Skeletal muscle tissue (tissue), 4 donors: ENCODE measurements around the gene NRDE2. TPM values are rescaled to one million over a fixed set of nuclear protein-coding genes. Genes with fewer than 3 reads are reported as not detected.
A peak's percentile ranks its signal among the peaks of the same experiment; 100 is the strongest.

Experiments used
- H3K27ac ChIP-seq: one replicate; pipeline ENCODE4 v1.7.0; 2013; ENCODE audit warnings: mild to moderate bottlenecking, low read depth, low read length, inconsistent platforms
- H3K27me3 ChIP-seq, 3 donors: one replicate each; pipeline ENCODE4 v1.7.0; 2013; ENCODE audit warnings: low read length in 3 of 3; ENCODE audit not compliant: control insufficient read depth in 3 of 3, insufficient read depth in 3 of 3
- H3K36me3 ChIP-seq, 3 donors: one replicate each; pipeline ENCODE4 v1.7.0; 2013; ENCODE audit warnings: low read length in 3 of 3; ENCODE audit not compliant: control insufficient read depth in 3 of 3, insufficient read depth in 3 of 3
- H3K4me1 ChIP-seq, 3 donors: one replicate each; pipeline ENCODE4 v1.7.0; 2013; ENCODE audit warnings: low read length in 3 of 3, mild to moderate bottlenecking in 3 of 3; ENCODE audit not compliant: control insufficient read depth in 3 of 3, insufficient read depth in 3 of 3
- H3K4me3 ChIP-seq, 3 donors: one replicate each; pipeline ENCODE4 v1.7.0; 2013; ENCODE audit warnings: low read length in 3 of 3
- H3K9ac ChIP-seq, 3 donors: one replicate each; pipeline ENCODE4 v1.7.0; 2013; ENCODE audit warnings: low read length in 3 of 3, mild to moderate bottlenecking in 3 of 3, moderate library complexity in 2 of 3, low read depth in 1 of 3
- H3K9me3 ChIP-seq, 3 donors: one replicate each; pipeline ENCODE4 v1.7.0; 2013; ENCODE audit warnings: low read length in 3 of 3; ENCODE audit not compliant: control insufficient read depth in 3 of 3
- total RNA-seq: library from RNA; depleted of rRNA; stranded (reverse); fragments of >200 nt; gene quantifications from one replicate; pipeline ENCODE4 v1.2.3, GENCODE V29; 2014
- donor health status: Osteomylitis.

The NRDE2 gene
- total RNA-seq, 1 donor from 2014 or later, result 14.6 TPM

DNA sequence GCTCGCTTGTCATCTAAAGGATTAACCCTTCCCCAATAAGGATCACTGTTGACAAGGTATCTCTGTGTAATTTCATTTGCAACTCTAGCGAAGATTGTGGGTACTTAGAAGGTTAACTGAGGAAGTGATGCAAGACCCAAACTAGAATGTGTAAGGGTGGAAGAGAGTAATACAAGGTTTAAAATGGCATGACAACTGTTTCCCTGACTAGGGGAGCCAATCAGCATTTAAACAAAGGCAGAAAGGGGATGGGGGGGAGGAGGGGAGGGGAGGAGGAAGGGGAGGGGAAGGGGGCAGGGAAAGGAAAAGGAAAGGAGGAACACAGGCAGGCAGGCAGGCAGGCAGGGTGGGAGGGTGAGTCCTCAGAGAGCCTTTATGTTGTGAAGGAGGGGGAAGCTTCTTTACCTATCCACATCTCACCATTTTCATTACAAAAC lies 31.1 kb downstream of the NRDE2 start:
- Histone ChIP-seq H3K4me1 (peaks cover 14 to 21% (median 15%) of the 10 kb centered on the region in 3 donors), H3K27ac (no peak overlapping the region), H3K4me3 (no peak overlapping the region), H3K9ac (no peak overlapping the region), H3K36me3 (peaks cover 24 to 45% (median 26%) of the 10 kb centered on the region in 3 donors), H3K9me3 (no peaks in the 10 kb centered on the region), H3K27me3 (no peaks in the 10 kb centered on the region)

DNA sequence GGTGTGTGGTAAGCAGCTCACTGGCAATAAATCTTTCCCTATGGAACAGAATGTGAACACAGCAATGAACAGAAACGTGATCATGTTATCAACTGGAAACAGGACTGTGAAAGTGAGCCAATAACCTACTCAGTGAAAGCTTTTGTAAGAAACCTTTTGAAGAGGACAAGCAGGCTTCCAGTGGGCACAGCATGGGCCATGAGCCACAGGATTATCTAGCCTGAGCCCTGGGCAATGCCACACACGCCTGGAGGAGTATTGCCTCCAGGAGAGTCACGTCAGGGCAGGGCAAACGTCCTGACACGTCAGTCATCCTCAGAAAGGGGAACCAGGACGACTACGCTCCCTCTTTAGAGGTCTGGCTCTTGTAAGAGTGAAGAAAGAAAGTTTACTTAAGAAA lies 32.3 kb downstream of the NRDE2 start:
- Histone ChIP-seq H3K27me3 (no peaks in the 10 kb centered on the region), H3K27ac (peak overlapping the region; percentile 21), H3K4me3 (no peak overlapping the region), H3K4me1 (peaks cover 14 to 21% (median 15%) of the 10 kb centered on the region in 3 donors), H3K9ac (peak overlapping the region in 2 of 3 donors; percentile 5 to 40), H3K36me3 (peaks cover 25 to 44% (median 27%) of the 10 kb centered on the region in 3 donors), H3K9me3 (no peaks in the 10 kb centered on the region)

DNA sequence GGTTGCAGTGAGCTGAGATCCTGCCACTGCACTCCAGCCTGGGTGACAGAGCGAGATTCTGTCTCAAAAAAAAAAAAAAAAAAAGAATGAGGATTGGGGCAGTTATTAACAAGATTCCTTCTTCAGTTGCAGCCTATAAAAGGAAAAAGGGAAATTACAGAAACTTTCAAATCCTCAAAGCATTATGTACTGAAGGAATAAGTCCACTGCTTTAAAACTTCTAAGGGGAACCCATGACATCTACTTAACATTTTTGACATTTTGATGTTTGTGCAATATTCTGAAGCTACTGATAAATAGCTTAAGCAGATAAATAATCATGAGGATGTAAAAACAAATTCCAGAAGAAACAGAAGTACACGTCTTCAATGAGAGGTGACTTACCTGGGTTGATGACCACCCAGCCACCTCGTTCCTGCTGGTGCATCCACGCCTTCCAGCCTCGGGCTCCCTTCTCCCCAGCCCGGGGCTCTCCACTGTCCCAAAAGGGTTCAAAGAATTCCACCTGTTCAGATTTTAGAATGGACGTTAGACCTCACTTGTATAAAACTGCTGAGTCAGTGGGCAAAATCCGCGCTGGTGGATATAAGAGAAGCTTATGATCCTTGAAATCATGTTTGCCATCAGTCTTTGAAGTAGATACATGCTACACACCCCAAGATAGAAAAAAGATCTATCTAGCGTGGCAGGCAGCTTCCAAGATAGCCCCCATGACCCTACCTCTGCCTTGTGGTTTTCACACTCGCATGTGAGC lies 33.7 kb downstream of the NRDE2 start:
- Histone ChIP-seq H3K36me3 (peaks cover 19 to 41% (median 22%) of the 10 kb centered on the region in 3 donors), H3K9me3 (no peaks in the 10 kb centered on the region), H3K27me3 (no peaks in the 10 kb centered on the region), H3K4me3 (no peak overlapping the region), H3K4me1 (peaks cover 14 to 21% (median 15%) of the 10 kb centered on the region in 3 donors), H3K27ac (no peak overlapping the region), H3K9ac (no peak overlapping the region)

DNA sequence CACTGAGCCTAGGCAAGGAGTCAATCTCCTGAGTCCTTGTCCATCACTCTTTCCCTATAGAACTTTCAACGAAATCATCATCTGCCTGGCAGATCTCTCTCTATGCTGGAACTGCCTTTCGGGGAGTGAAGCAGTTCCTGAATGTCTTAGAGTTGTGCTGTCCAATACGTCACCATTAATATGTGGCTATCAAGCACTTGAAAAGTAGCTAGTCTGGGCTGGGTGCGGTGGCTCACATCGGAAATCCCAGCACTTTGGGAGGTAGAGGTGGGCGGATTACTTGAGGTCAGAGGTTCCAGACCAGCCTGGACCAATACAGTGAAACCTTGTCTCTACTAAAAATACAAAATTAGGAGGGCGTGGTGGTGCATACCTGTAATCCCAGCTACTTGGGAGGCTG lies 35.1 kb downstream of the NRDE2 start:
- Histone ChIP-seq H3K9ac (no peak overlapping the region), H3K27me3 (no peaks in the 10 kb centered on the region), H3K4me3 (no peak overlapping the region), H3K4me1 (peaks cover 8 to 14% (median 13%) of the 10 kb centered on the region in 3 donors), H3K27ac (no peak overlapping the region), H3K36me3 (peaks cover 25 to 44% (median 31%) of the 10 kb centered on the region in 3 donors), H3K9me3 (no peaks in the 10 kb centered on the region)

DNA sequence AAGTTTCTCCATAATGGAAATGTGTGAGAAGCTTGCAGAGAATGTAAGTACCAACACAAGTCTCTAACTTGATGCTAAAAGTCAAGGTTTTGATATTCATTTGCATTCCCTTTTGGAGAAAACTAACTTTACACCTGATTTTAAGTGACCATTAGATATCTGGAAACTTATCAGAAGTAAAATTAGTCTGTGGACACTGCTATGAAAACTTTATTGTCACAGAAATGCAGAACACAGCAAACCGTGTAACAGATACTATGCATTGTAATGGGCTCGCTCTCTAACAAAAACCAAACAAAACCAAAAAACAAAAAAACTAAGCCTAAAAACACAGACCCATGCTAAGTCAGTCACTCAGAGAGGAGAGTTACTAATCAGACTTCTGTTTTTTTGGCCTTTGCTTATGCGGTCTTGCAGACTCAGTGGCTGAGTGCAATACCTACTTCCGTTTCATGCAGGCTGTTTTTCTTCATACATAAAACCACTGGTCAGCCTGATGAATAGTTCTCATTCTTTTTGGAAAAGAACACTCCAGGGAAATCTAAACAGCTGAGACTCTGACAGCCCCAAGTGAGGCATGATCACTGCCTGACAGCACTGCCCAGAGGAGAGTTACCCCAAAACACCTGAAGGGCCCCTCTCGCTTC lies 35.7 kb downstream of the NRDE2 start:
- Histone ChIP-seq H3K27ac (no peak overlapping the region), H3K4me1 (peaks cover 8 to 13% (median 9%) of the 10 kb centered on the region in 3 donors), H3K9me3 (no peaks in the 10 kb centered on the region), H3K36me3 (peaks cover 28 to 51% (median 35%) of the 10 kb centered on the region in 3 donors), H3K9ac (no peak overlapping the region), H3K27me3 (no peaks in the 10 kb centered on the region), H3K4me3 (no peak overlapping the region)

DNA sequence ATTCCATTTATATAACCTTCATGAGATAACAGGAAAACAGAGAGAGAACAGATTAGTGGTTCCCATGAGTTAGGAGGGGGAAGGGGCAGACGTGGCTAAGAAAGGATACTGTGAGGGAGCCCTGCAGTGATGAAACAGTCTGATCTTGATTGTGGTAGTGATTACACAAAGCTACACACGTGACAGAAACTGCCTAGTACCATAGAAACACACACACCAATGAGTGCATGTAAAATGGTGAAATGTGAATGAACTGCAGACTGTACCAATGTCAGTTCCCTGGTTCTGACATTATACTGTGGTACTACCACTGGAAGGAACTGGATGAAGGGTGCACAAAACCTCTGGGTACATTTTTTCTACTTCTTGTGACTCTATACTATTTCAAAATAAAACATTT lies 36.9 kb downstream of the NRDE2 start:
- H3K4me1 ChIP-seq, result peaks cover 5 to 11% (median 6%) of the 10 kb centered on the region in 3 donors
- no peak overlapping the region for H3K27ac ChIP-seq
- H3K4me3 ChIP-seq, result no peak overlapping the region
- no peak overlapping the region for H3K9ac ChIP-seq
- no peaks in the 10 kb centered on the region for H3K27me3 ChIP-seq
- H3K36me3 ChIP-seq, result peaks cover 37 to 58% (median 39%) of the 10 kb centered on the region in 3 donors
- H3K9me3 ChIP-seq, result no peaks in the 10 kb centered on the region

DNA sequence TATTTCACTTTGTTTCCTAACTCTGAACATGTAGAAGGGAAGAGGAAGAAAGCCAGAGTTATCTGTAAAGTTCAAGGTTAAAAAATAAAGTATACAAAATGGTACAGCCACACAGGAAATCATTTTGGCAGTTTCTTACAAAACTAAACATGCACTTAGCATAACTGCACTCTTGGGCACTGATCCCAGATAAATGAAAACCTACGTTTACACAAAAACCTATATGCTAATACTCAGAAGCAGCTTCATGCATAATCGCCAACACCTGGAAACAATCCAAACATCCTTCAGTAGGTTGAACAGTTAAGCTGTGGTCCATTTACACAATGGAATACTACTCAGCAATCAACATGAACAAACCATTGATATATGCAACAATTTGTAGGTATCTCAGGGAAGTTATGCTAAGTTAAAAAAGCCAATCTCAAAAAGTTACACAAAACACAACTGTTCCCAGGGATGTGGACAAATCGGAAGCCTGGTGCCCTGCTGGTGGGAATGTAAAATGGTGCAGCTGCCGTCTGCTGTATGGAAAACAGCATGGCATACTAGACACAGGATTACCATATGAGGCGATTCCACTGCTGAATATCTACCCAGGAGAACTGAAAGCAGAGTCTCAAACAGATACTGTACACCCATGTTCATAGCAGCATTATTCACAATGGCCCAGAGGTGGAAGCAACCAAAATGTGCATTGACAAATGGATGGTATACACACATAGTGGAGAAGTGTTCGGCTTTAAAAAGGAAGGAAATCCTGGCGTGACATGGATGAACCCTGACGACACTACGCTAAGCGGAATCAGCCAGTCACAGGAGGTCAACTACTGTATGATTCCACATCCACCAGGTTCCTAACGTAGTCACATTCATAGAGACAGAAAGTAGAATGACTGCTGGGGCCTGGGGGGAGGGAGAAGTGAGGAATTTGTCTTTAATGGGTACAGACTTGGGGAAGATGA lies 37.7 kb downstream of the NRDE2 start:
- Histone ChIP-seq H3K9ac (no peak overlapping the region), H3K27me3 (no peaks in the 10 kb centered on the region), H3K4me1 (peaks cover 0 to 3% (median 1%) of the 10 kb centered on the region in 3 donors), H3K9me3 (no peaks in the 10 kb centered on the region), H3K36me3 (peaks cover 42 to 62% (median 43%) of the 10 kb centered on the region in 3 donors), H3K4me3 (no peak overlapping the region), H3K27ac (no peak overlapping the region)

DNA sequence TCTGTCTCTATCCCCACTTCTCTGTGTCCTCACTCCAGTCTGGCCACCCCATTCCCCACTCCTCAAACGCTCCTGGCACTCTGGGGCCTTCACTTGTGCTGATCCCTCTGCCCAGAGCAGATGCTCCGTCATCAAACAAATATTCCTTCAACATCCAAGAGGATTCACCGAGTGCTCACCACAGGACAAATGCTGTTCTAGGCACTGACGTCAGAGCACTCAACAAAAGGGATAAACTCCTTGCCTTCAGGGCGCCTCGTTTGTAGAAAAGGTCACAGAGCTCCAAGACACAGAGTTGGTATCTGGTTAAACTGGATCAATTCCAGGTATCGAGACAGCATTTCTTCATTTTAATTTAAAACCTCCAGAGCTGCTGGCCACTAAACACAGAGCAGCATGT lies 40.0 kb downstream of the NRDE2 start:
- Histone ChIP-seq H3K9me3 (no peaks in the 10 kb centered on the region), H3K27ac (no peak overlapping the region), H3K9ac (no peak overlapping the region), H3K27me3 (no peaks in the 10 kb centered on the region), H3K4me3 (no peak overlapping the region), H3K4me1 (peaks cover 0 to 5% (median 4%) of the 10 kb centered on the region in 3 donors), H3K36me3 (peaks cover 50 to 66% (median 55%) of the 10 kb centered on the region in 3 donors)

DNA sequence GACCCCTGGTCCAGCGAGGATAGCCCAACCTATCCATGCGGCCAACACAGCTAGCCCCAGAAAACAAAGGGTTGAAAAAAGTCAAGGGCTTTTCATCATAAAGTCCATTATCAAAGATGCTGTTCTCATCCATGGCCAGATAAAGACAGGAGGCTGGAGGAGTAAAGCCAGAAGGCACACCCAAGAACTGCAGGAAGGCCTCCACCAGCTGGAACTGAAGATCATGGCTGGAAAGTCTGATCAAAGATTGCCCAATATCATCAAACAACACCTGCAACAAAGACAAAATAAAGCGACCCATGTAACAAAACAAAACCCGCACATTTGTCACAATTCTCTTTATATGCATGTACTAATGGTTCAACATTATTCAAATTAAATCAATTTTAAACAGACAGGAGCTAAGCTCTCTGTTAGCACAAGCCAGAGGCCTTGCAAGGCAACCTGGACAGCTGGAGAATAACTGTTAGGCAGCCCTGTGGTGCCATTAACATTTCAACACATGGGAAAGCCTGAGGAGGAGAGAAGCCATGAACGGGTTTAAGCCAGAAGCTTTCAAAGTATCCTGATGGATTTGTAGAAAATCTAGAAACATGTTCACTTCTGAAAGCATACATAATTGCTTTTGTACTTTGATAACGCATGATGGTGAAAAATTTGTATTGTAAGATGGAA lies 41.3 kb downstream of the NRDE2 start:
- Histone ChIP-seq H3K27me3 (no peaks in the 10 kb centered on the region), H3K27ac (no peak overlapping the region), H3K9me3 (no peaks in the 10 kb centered on the region), H3K9ac (no peak overlapping the region), H3K4me3 (no peak overlapping the region), H3K36me3 (peaks cover 55 to 66% (median 61%) of the 10 kb centered on the region in 3 donors), H3K4me1 (peaks cover 0 to 5% (median 4%) of the 10 kb centered on the region in 3 donors)
